B cell (primary cell): ENCODE results near the gene NUP42.

Experiments
- EZH2 ChIP-seq: IDR thresholded peaks from 2 replicates; pipeline ENCODE4 v1.6.1; 2012; ENCODE audit warnings: borderline replicate concordance, low read depth, mild to moderate bottlenecking, moderate library complexity, low read length; ENCODE audit not compliant: insufficient read depth, poor library complexity, severe bottlenecking
- TF ChIP-seq, protein P1 (sequence below): fragments of 200-600 bp; IDR thresholded peaks from one replicate; pipeline ENCODE4 v1.8.0; 2022; ENCODE audit warnings: antibody characterized with exemption, mild to moderate bottlenecking

DNA sequence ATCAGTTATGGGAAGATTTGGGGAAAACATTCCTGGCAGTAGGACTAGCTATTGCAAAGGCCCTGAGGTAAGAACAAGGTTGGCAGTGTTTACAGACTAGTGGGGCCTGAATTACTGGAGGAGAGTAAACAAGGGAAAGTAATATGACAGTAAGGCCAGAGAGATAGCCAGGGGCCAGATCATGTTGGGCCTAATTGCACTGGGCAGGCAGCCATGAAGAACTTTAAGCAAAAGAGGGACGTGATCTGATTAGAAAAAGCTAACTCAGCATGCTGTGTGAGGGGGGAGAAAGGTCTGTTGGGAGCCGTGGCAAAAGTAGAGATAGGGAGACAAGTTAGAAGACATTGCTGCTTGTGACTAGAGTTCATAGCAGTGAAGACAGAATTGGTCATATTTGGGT lies 9.2 kb downstream of the NUP42 start:
- TF ChIP-seq, protein P1, sequence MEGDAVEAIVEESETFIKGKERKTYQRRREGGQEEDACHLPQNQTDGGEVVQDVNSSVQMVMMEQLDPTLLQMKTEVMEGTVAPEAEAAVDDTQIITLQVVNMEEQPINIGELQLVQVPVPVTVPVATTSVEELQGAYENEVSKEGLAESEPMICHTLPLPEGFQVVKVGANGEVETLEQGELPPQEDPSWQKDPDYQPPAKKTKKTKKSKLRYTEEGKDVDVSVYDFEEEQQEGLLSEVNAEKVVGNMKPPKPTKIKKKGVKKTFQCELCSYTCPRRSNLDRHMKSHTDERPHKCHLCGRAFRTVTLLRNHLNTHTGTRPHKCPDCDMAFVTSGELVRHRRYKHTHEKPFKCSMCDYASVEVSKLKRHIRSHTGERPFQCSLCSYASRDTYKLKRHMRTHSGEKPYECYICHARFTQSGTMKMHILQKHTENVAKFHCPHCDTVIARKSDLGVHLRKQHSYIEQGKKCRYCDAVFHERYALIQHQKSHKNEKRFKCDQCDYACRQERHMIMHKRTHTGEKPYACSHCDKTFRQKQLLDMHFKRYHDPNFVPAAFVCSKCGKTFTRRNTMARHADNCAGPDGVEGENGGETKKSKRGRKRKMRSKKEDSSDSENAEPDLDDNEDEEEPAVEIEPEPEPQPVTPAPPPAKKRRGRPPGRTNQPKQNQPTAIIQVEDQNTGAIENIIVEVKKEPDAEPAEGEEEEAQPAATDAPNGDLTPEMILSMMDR, result no peak
- no peak for TF ChIP-seq EZH2
